ENCODE data around the gene MPL.

MPL gene

DNA sequence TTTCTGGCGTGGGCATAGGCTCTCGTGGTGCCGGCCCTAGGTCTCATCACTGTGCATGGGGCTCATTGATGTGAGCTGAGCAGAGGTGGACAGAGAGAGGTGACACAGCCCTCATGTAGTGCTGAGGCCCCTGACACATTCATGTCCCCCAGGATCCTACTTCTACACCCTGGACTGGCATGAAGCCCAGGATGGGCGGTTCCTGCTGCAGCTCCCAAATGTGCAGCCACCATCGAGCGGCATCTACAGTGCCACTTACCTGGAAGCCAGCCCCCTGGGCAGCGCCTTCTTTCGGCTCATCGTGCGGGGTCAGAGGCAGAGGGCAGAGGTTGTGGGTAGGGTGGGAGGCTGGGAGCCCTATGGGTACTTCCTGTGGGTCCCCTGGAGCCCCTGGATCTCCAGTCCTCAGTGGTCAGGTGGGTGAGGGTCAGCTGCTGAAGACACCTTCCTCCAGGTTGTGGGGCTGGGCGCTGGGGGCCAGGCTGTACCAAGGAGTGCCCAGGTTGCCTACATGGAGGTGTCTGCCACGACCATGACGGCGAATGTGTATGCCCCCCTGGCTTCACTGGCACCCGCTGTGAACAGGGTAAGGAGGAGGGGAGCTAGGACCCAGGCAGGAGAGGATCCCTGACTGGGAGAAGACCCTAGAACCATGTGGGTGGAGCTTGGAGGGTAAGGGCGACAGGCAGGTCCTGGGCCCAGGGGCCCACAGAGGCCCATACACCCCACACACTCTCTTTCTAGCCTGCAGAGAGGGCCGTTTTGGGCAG, 30.7 kb upstream of the MPL start:
- DNase-seq: no peak

GRCh38 chr1:43307458-43308158, 30.0 kb upstream of the MPL start:
- no peak for DNase-seq

GRCh38 chr1:43308635-43309404, 28.8 kb upstream of the MPL start:
- no peak for DNase-seq

DNA sequence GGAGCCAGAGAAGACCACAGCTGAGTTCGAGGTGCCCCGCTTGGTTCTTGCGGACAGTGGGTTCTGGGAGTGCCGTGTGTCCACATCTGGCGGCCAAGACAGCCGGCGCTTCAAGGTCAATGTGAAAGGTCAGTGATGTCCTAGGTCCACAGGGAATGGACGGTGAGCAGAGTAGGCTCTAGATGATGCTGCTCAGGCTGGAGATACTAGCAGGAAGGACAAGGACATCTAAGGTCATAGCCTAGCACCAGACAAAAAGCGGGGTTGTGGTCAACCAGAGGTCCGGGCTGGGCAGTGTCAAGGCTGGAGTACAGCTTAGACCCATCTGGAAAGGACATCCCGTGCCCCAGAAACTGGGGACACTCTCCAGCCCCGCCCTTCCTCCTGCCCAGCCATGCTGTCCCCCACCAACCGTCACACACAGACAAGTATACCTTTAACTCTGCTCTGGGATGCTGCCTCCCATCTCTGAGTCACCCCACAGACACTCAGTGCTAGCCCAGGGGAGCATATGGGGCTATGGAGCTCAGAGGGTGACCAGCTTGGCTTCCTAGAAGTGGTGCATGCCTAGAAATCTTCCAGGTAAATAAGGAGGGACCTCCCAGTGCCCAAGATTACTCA, 28.1 kb upstream of the MPL start:
- DNase-seq: no peak

- no peak for DNase-seq
Measured at GRCh38 chr1:43311521-43311920, 26.1 kb upstream of the MPL start.

DNA sequence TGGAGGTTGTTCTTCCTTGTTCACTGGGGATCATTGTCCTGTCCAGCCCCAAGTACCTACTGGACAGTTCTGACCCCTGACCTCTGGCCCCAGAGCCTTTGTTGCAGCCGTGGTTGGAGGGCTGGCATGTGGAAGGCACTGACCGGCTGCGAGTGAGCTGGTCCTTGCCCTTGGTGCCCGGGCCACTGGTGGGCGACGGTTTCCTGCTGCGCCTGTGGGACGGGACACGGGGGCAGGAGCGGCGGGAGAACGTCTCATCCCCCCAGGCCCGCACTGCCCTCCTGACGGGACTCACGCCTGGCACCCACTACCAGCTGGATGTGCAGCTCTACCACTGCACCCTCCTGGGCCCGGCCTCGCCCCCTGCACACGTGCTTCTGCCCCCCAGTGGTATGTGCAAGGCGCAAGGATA, 25.4 kb upstream of the MPL start:
- DNase-seq: no peak

DNA sequence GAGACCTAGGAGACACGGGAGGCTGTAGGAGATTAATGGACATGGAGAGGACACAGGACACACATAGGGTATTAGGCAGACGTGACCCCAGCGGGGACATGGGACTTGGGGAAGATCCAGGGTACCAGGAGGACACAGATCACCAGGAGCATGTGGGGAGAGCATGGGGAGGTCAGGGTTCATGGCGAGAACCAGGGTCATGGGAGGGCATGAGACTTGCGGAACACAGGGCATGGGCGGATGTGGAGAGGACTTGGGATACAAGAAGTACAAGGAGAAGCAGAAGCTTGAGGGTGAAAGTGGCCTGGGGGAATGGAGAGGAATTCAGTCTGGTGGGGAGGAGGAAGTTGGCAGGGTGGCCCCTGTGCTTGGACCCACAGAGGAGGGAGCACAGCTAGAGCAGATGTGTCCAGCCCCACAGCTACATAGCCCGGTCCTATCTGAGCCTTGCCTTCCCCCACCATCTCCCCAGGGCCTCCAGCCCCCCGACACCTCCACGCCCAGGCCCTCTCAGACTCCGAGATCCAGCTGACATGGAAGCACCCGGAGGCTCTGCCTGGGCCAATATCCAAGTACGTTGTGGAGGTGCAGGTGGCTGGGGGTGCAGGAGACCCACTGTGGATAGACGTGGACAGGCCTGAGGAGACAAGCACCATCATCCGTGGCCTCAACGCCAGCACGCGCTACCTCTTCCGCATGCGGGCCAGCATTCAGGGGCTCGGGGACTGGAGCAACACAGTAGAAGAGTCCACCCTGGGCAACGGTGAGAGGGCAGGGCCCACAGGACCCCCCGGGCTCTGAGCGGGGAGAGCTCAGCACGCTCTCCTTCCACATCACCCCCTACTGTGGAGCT, 24.7 kb upstream of the MPL start:
- DNase-seq: no peak

GRCh38 chr1:43313771-43314170, 23.8 kb upstream of the MPL start:
- no peak for DNase-seq

- no peak for DNase-seq
Measured at GRCh38 chr1:43314233-43314632, 23.4 kb upstream of the MPL start.

DNA sequence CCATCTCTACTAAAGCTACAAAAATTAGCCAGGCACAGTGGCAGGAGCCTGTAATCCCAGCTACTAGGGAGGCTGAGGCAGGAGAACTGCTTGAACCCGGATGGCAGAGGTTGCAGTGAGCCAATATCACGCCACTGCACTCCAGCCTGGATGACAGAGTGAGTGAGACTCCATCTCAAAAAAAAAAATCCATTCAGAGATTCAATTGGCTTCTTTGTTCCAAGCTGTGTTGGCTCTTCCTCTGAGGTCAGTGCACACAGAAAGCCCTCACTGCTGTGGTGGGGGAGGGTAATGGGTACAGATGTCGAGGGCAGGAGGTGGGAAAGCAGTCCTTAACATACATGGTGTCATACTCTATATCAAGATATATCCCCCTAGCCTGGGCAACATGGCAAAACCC, 22.1 kb upstream of the MPL start:
- no peak for DNase-seq

- no peak for DNase-seq
Measured at GRCh38 chr1:43315963-43316737, 21.5 kb upstream of the MPL start.

DNA sequence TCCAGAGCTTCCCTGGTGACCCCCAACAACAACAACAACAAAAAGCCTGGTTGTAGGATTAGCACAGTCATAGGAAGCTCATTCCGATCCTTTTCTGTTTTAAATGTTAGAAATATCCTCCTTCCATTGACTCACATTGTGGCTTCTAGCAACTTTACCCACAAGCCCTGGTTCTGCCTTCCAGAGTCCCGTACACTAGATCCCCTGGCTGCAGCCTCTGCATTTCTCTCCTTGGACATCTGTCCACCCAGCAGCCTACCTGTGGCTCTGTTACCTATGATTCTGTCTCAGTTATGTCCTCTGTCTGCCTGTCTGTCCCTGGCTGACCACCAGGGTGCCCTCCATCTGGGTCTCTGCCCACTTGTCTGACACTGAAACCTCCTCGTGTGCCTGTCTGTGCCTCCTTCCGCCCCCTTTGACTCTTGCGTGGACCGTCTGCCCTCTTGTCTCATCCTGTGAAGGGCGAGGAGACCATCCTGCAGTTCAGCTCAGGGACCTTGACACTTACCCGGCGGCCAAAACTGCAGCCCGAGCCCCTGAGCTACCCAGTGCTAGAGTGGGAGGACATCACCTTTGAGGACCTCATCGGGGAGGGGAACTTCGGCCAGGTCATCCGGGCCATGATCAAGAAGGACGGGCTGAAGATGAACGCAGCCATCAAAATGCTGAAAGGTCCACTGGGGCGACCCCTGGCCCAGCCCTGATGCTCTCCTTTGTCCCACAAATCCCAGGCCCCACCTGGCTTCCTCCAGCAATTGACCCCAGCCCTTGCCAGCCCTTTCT, 20.7 kb upstream of the MPL start:
- DNase-seq: no peak

- DNase-seq: no peak
Measured at GRCh38 chr1:43317817-43318471, 19.7 kb upstream of the MPL start.

- no peak for DNase-seq
Measured at GRCh38 chr1:43318831-43319230, 18.8 kb upstream of the MPL start.

- no peak for DNase-seq
Measured at GRCh38 chr1:43319288-43319687, 18.3 kb upstream of the MPL start.

- no peak for DNase-seq
Measured at GRCh38 chr1:43319766-43320165, 17.9 kb upstream of the MPL start.

- DNase-seq: no peak
Measured at GRCh38 chr1:43321331-43321891, 16.2 kb upstream of the MPL start.

DNA sequence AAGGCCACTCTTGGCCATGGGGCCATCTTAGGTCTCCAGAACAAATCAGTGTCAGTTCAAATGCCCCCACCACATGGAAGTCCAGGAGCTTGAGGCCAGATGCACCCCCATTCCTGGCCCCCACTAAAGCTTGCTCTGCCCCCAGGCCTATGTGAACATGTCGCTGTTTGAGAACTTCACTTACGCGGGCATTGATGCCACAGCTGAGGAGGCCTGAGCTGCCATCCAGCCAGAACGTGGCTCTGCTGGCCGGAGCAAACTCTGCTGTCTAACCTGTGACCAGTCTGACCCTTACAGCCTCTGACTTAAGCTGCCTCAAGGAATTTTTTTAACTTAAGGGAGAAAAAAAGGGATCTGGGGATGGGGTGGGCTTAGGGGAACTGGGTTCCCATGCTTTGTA, 15.1 kb upstream of the MPL start:
- no peak for DNase-seq

DNA sequence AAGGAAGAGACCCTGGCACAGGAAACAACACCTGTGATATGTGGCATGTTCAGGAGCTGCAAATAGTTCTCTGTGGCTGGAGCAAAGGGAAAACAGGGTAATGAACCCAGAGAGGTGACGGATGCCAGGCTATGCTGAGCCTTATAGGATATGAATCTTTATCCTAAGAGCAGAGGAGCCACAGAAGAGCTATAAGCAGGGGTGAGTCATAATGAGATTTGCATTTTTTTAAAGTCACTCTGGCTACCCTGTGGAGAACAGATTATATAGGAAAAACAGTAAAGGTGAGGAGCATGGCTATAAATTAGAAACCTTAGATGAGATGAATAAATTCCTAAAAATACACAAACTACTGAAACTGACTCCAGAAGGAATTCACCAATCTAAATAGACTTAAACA, 12.8 kb upstream of the MPL start:
- no peak for DNase-seq

DNA sequence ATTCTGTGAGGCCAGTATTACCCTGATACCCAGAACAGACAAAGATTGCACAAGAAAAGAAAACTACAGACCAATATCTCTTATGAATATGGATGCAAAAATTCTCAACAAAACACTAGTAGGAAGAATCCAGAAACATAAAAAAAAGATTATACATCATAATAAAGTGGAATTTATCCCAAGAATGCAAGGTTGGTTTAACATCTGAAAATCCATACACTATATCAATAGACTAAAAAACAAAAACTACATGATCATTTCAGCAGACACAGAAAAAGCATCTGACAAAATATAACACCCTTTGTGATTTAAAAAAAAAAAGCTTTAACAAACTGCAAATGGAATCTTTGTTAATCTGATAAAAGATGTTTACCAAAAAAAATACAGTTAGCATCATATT, 12.2 kb upstream of the MPL start:
- DNase-seq: no peak

Data from NCI-H2081 (cell line).